A549 (cell line): Measurements from ENCODE around the gene CASQ1. TPM values are rescaled to one million over a fixed set of nuclear protein-coding genes. Genes with fewer than 3 reads are reported as not detected.

Experiments used
- ATAC-seq, 2 experiments: fragments of 200-7000 bp in 1 of 2; fragments of >200 bp in 1 of 2; cut with Nextera tagmentation in 1 of 2; cut with Tn5 transposase in 1 of 2; 3 replicates each; pipeline versions ENCODE4 v1.8.0 to v1.9.1; 2018 to 2020; ENCODE audit warnings: mild to moderate bottlenecking in 1 of 2, moderate library complexity in 1 of 2
- CTCF ChIA-PET: fragments of 300-600 bp; sonication (Branson Sonifier 250); formaldehyde crosslinking; extraction: SDS; loops from one replicate; lab custom pipeline; 2021; ENCODE audit warnings: antibody characterized with exemption, inconsistent platforms; lab: Yijun Ruan, JAX
- POLR2A ChIA-PET: fragments of 350-600 bp; formaldehyde crosslinking; extraction: SDS; loops from one replicate; lab custom pipeline; 2021; ENCODE audit warnings: antibody characterized with exemption, inconsistent platforms; lab: Yijun Ruan, JAX
- DNase-seq, 2 experiments: peaks; one replicate each; pipeline versions ENCODE4 v3.0.0 to v3.0.0-alpha.2; 2011 to 2016; ENCODE audit warnings: low read depth in 1 of 2, low spot score in 1 of 2
- FAIRE-seq: peaks from 2 replicates; lab custom pipeline; 2011; peaks lifted over from hg19 to GRCh38; lab: Jason Lieb, UNC
- H3K27ac ChIP-seq, 2 experiments: fragments of >200 bp; sonication (Bioruptor Twin); formaldehyde crosslinking; 3 replicates each; pipeline ENCODE4 v1.5.1; 2016 to 2017
- H3K4me1 ChIP-seq: fragments of >200 bp; sonication (Bioruptor Twin); formaldehyde crosslinking; 3 replicates; pipeline ENCODE4 v1.6.1; 2016
- H3K4me2 ChIP-seq: fragments of >200 bp; sonication (Bioruptor Twin); formaldehyde crosslinking; 3 replicates; pipeline ENCODE4 v1.6.1; 2016
- H3K4me3 ChIP-seq: fragments of >200 bp; sonication (Bioruptor Twin); formaldehyde crosslinking; 3 replicates; pipeline ENCODE4 v1.5.1; 2016
- H3K9me3 ChIP-seq: fragments of >200 bp; sonication (Bioruptor Twin); formaldehyde crosslinking; 3 replicates; pipeline ENCODE4 v1.6.1; 2016
- BCL3 ChIP-seq: fragments of >200 bp; sonication (Bioruptor Twin); formaldehyde crosslinking; IDR thresholded peaks from 3 replicates; pipeline ENCODE4 v1.6.1; 2016
- CBX8 ChIP-seq: fragments of 200-600 bp; sonication (generic); IDR thresholded peaks from 2 replicates; pipeline ENCODE4 v1.6.1; 2016
- CEBPB ChIP-seq, 2 experiments: fragments of >200 bp in 1 of 2; sonication (Bioruptor Twin) in 1 of 2; formaldehyde crosslinking in 1 of 2; IDR thresholded peaks; 2 replicates each; pipeline ENCODE4 v1.6.1; 2012 to 2016
- E2F6 ChIP-seq: IDR thresholded peaks from 2 replicates; pipeline ENCODE4 v1.6.1; 2012; ENCODE audit warnings: low read depth, borderline replicate concordance
- EHF ChIP-seq: fragments of 250-450 bp; sonication (Bioruptor Pico); IDR thresholded peaks from 2 replicates; pipeline ENCODE4 v1.5.0; 2020; ENCODE audit warnings: mild to moderate bottlenecking
- GATA3 ChIP-seq: IDR thresholded peaks from 2 replicates; pipeline ENCODE4 v1.6.1; 2012; ENCODE audit warnings: borderline replicate concordance
- HES2 ChIP-seq: fragments of >200 bp; sonication (Bioruptor Twin); formaldehyde crosslinking; IDR thresholded peaks from 2 replicates; pipeline ENCODE4 v1.6.1; 2016
- HEYL ChIP-seq: fragments of 250-450 bp; sonication (Bioruptor Pico); IDR thresholded peaks from 2 replicates; pipeline ENCODE4 v1.8.0; 2021; ENCODE audit warnings: mild to moderate bottlenecking, moderate library complexity
- HMGXB4 ChIP-seq: fragments of 250-450 bp; sonication (Bioruptor Pico); IDR thresholded peaks from 2 replicates; pipeline ENCODE4 v1.5.0; 2021; ENCODE audit warnings: mild to moderate bottlenecking, moderate library complexity, borderline replicate concordance
- HOXB13 ChIP-seq: fragments of 250-450 bp; sonication (Bioruptor Pico); IDR thresholded peaks from 2 replicates; pipeline ENCODE4 v1.5.0; 2020; ENCODE audit warnings: low read depth, mild to moderate bottlenecking, moderate library complexity
- KDM5A ChIP-seq: fragments of 200-600 bp; sonication (generic); IDR thresholded peaks from 2 replicates; pipeline ENCODE4 v1.6.1; 2016; ENCODE audit warnings: antibody characterized with exemption, mild to moderate bottlenecking
- NPAS2 ChIP-seq: fragments of 250-450 bp; sonication (Bioruptor Pico); IDR thresholded peaks from 2 replicates; pipeline ENCODE4 v1.8.0; 2022; ENCODE audit warnings: mild to moderate bottlenecking, moderate library complexity, borderline replicate concordance
- PBX3 ChIP-seq: IDR thresholded peaks from 2 replicates; pipeline ENCODE4 v1.6.1; 2012
- REST ChIP-seq: fragments of 200-600 bp; sonication (generic); IDR thresholded peaks from 2 replicates; pipeline ENCODE4 v1.6.1; 2016; ENCODE audit warnings: antibody characterized with exemption, mild to moderate bottlenecking, moderate library complexity
- SMC3 ChIP-seq: fragments of >200 bp; sonication (Bioruptor Twin); formaldehyde crosslinking; IDR thresholded peaks from 3 replicates; pipeline ENCODE4 v1.6.1; 2018; ENCODE audit warnings: inconsistent platforms
- USF2 ChIP-seq: fragments of 450-650 bp; IDR thresholded peaks from 2 replicates; pipeline ENCODE4 v1.6.1; 2014; ENCODE audit warnings: antibody characterized with exemption
- WGBS: methylation state at CpG from one replicate; pipeline ENCODE4 v1.1.6; 2017; ENCODE audit errors: missing lambda C conversion rate; 5-methylcytosine and 5-hydroxymethylcytosine counted together
- polyA minus RNA-seq: library from RNA; depleted of rRNA, polyadenylated mRNA; stranded (reverse); fragments of >200 nt; gene quantifications from 2 replicates; pipeline ENCODE4 v1.2.3, GENCODE V29; 2011; rRNA and poly(A)+ RNA removed
- polyA plus RNA-seq, 4 experiments: library from polyadenylated mRNA; depleted of rRNA in 3 of 4; stranded (reverse); fragments of >200 nt; fragmentation: RNase III in 1 of 4; extraction: RNeasy Plus Mini Kit Qiagen cat#74134 plus additional on column Dnase treatment in 1 of 4; gene quantifications; 2 replicates in 3 of 4; 3 replicates in 1 of 4; pipeline ENCODE4 v1.2.3, GENCODE V29; 2011 to 2017

Gene CASQ1
- 0.04 and 0.08 TPM in 2 replicates for polyA plus RNA-seq (2011; rRNA removed)
- not detected in 2 replicates for polyA plus RNA-seq (2012; cell fraction: cytosol; rRNA removed)
- not detected in 2 replicates for polyA plus RNA-seq (2012; cell fraction: nucleus; rRNA removed)
- 0.04 TPM in 1 of 3 replicates, not detected in the others for polyA plus RNA-seq (2017; fragmentation: RNase III; extraction: RNeasy Plus Mini Kit Qiagen cat#74134 plus additional on column Dnase treatment)
- 0.41 TPM in 1 of 2 replicates, not detected in the other for polyA minus RNA-seq

- DNase-seq (no peak), FAIRE-seq (no peak), ATAC-seq (no peak)
- Histone ChIP-seq H3K9me3 (no peaks in the 10 kb centered on the region), H3K4me3 (no peak within 1 kb of the TSS), H3K4me2 (no peak within 1 kb of the TSS), H3K27ac (no peak within 1 kb of the TSS), H3K4me1 (peaks cover 18% of the 10 kb centered on the region)
- no peak for TF ChIP-seq SMC3
- WGBS = 64% methylated on average over 15 of the region's 15 CpGs
- ChIA-PET CTCF (interaction anchor here (0.6 to 6.7 kb wide), 18 partner anchors 9 to 189 kb away, joined by 3 to 108 read pairs (median 16); partner anchors contain the start of gene PEA15), POLR2A (interaction anchor here (0.6 to 1.1 kb wide), 2 partner anchors 36 to 89 kb away, joined by 3 to 4 read pairs; no protein-coding TSS in a partner anchor)
Observed at GRCh38 chr1:160189649-160190625, at the start of gene CASQ1. CASQ1 (plus strand) TSS chr1:160190575; CDS start chr1:160190752, 177 bp downstream.

GRCh38 chr1:160143695-160144094, 46.7 kb upstream of the CASQ1 start:
- no peak overlapping the region for H3K4me3 ChIP-seq
- FAIRE-seq = no peak
- ATAC-seq = no peak
- H3K27ac ChIP-seq = no peak overlapping the region
- H3K9me3 ChIP-seq = no peaks in the 10 kb centered on the region
- 12% methylated on average over 1 of the region's 1 CpG for WGBS
- H3K4me1 ChIP-seq = no peaks in the 10 kb centered on the region
- TF ChIP-seq HES2 (no peak), REST (no peak)
- ChIA-PET POLR2A (no interaction called here), CTCF (no interaction called here)
- no peak overlapping the region for H3K4me2 ChIP-seq
- DNase-seq = no peak

GRCh38 chr1:160144921-160145320, 45.5 kb upstream of the CASQ1 start:
- FAIRE-seq (no peak), DNase-seq (no peak)
- ChIA-PET POLR2A (no interaction called here), CTCF (no interaction called here)
- 66% methylated on average over 4 of the region's 4 CpGs for WGBS
- H3K4me1 ChIP-seq = peaks cover 9% of the 10 kb centered on the region; the same call in 2 of the 3 replicates
- no peak overlapping the region for H3K4me3 ChIP-seq
- H3K9me3 ChIP-seq = no peaks in the 10 kb centered on the region
- TF ChIP-seq USF2 = no peak
- TF ChIP-seq HMGXB4 (CRISPR knock-in tag) = no peak
- TF ChIP-seq CEBPB (IDR thresholded peaks at IDR 0.05) = no peak
- no peak for TF ChIP-seq E2F6
- no peak for TF ChIP-seq HOXB13
- TF ChIP-seq PBX3 = no peak
- no peak for TF ChIP-seq CBX8
- TF ChIP-seq KDM5A = no peak
- no peak for TF ChIP-seq NPAS2 (CRISPR knock-in tag)
- TF ChIP-seq EHF (CRISPR knock-in tag) = no peak
- no peak for TF ChIP-seq HEYL (CRISPR knock-in tag)
- TF ChIP-seq SMC3 = no peak
- no peak for TF ChIP-seq GATA3
- TF ChIP-seq BCL3 = no peak
- TF ChIP-seq, all 56 proteins: peak for 0
- Histone ChIP-seq H3K4me2 (no peak overlapping the region), H3K27ac (no peak overlapping the region)
- no peak for ATAC-seq
